ENCODE measurements around the gene KLKB1. TPM values are rescaled to one million over a fixed set of nuclear protein-coding genes. Genes with fewer than 3 reads are reported as not detected.

KLKB1 gene
- under 1 TPM in 2 of 3 donors, not detected in 1; 0.28 to 0.89 TPM for polyA plus RNA-seq

GRCh38 chr4:186227221-186227620 is at the start of gene KLKB1:
TSS of gene KLKB1 (plus strand) at chr4:186227507. CDS start at chr4:186228196, 689 bp downstream.
- WGBS, 3 donors: 60 to 71% (median 61%) methylated on average over 5 of the region's 5 CpGs
- H3K27ac ChIP-seq (ENCODE audit: low read depth, low read length): no peak within 1 kb of the TSS

- WGBS, 3 donors: 63 to 98% (median 91%) methylated on average over 3 of the region's 3 CpGs
These were observed 39.2 kb upstream of the KLKB1 start for GRCh38 chr4:186188107-186188506.

GRCh38 chr4:186189656-186190055 is 37.7 kb upstream of the KLKB1 start:
- 34 to 82% (median 80%) methylated on average over 4 of the region's 4 CpGs for WGBS, 3 donors

More at GRCh38 chr4:186188107-186188506, 39.2 kb upstream of the KLKB1 start:
- no peak overlapping the region for H3K27ac ChIP-seq (ENCODE audit: low read depth, low read length)

GRCh38 chr4:186190581-186191199 is 36.6 kb upstream of the KLKB1 start:
- H3K27ac ChIP-seq (ENCODE audit: low read depth, low read length): peak overlapping the region; percentile 77
- 0 to 1% (median 0%) methylated on average over 32 to 34 of the region's 34 CpGs for WGBS, 3 donors

More at GRCh38 chr4:186189656-186190055, 37.7 kb upstream of the KLKB1 start:
- no peak overlapping the region for H3K27ac ChIP-seq (ENCODE audit: low read depth, low read length)

- H3K27ac ChIP-seq (ENCODE audit: low read depth, low read length): peak within 1 kb of the TSS; percentile 77
- WGBS, 3 donors: 0 to 1% (median 0%) methylated on average over 78 to 107 of the region's 107 CpGs
These were observed 35.9 kb upstream of the KLKB1 start, which contains the start of gene CYP4V2 for GRCh38 chr4:186191200-186192065. TSS of gene CYP4V2 (plus strand) at chr4:186191567. CDS start at chr4:186191824, 257 bp downstream.

GRCh38 chr4:186192066-186192612 is 35.2 kb upstream of the KLKB1 start:
- peak overlapping the region; percentile 9 for H3K27ac ChIP-seq (ENCODE audit: low read depth, low read length)
- 0 to 1% (median 1%) methylated on average over 16 to 22 of the region's 22 CpGs for WGBS, 3 donors

GRCh38 chr4:186193851-186194250 is 33.5 kb upstream of the KLKB1 start:
- WGBS, 3 donors: 93 to 98% (median 97%) methylated on average over 5 of the region's 5 CpGs
- H3K27ac ChIP-seq (ENCODE audit: low read depth, low read length): no peak overlapping the region

GRCh38 chr4:186196063-186196462 is 31.2 kb upstream of the KLKB1 start:
- 84 to 98% (median 92%) methylated on average over 6 of the region's 6 CpGs for WGBS, 3 donors
- H3K27ac ChIP-seq (ENCODE audit: low read depth, low read length): no peak overlapping the region

- no peak overlapping the region for H3K27ac ChIP-seq (ENCODE audit: low read depth, low read length)
- 74 to 83% (median 82%) methylated on average over 6 of the region's 6 CpGs for WGBS, 3 donors
These were observed 26.8 kb upstream of the KLKB1 start for GRCh38 chr4:186200516-186200915.

- WGBS, 3 donors: 88 to 89% (median 89%) methylated on average over 7 of the region's 7 CpGs
- H3K27ac ChIP-seq (ENCODE audit: low read depth, low read length): no peak overlapping the region
These were observed 26.3 kb upstream of the KLKB1 start for GRCh38 chr4:186201010-186201409.

GRCh38 chr4:186201535-186202230 is 25.6 kb upstream of the KLKB1 start:
- no peak overlapping the region for H3K27ac ChIP-seq (ENCODE audit: low read depth, low read length)
- 29 to 48% (median 43%) methylated on average over 9 of the region's 9 CpGs for WGBS, 3 donors

GRCh38 chr4:186202490-186203140 is 24.7 kb upstream of the KLKB1 start:
- WGBS, 3 donors: 88 to 92% (median 88%) methylated on average over 8 of the region's 8 CpGs

GRCh38 chr4:186203406-186203805 is 23.9 kb upstream of the KLKB1 start:
- 27 to 59% (median 38%) methylated on average over 12 of the region's 12 CpGs for WGBS, 3 donors
- no peak overlapping the region for H3K27ac ChIP-seq (ENCODE audit: low read depth, low read length)

More at GRCh38 chr4:186202490-186203140, 24.7 kb upstream of the KLKB1 start:
- H3K27ac ChIP-seq (ENCODE audit: low read depth, low read length): no peak overlapping the region

GRCh38 chr4:186204103-186204559 is 23.2 kb upstream of the KLKB1 start:
- 55 to 64% (median 61%) methylated on average over 36 to 45 of the region's 45 CpGs for WGBS, 3 donors
- H3K27ac ChIP-seq (ENCODE audit: low read depth, low read length): no peak overlapping the region

GRCh38 chr4:186204686-186205085 is 22.6 kb upstream of the KLKB1 start:
- H3K27ac ChIP-seq (ENCODE audit: low read depth, low read length): no peak overlapping the region

GRCh38 chr4:186205156-186205555 is 22.2 kb upstream of the KLKB1 start:
- H3K27ac ChIP-seq (ENCODE audit: low read depth, low read length): no peak overlapping the region
- WGBS, 3 donors: 83 to 92% (median 88%) methylated on average over 8 of the region's 8 CpGs

More at GRCh38 chr4:186204686-186205085, 22.6 kb upstream of the KLKB1 start:
- WGBS, 3 donors: 70 to 82% (median 80%) methylated on average over 13 of the region's 13 CpGs

GRCh38 chr4:186216465-186217024 is 10.8 kb upstream of the KLKB1 start:
- 62 to 79% (median 64%) methylated on average over 8 of the region's 8 CpGs for WGBS, 3 donors
- H3K27ac ChIP-seq (ENCODE audit: low read depth, low read length): no peak overlapping the region

Measured in adipose tissue (tissue), 3 donors.